ENCODE measurements around the gene S100A12.
"Not testable (repeated sequence)": the region's sequence is repeated elsewhere in the genome, so short reads cannot be mapped to it uniquely, and the experiment has no call there.

S100A12 gene

GRCh38 chr1:153349363-153350320, 25.8 kb downstream of the S100A12 start:
- no peak for DNase-seq

- no peak for DNase-seq
Observed at GRCh38 chr1:153348511-153349362, 26.7 kb downstream of the S100A12 start, which contains the start of gene PGLYRP4. Gene PGLYRP4 (minus strand): TSS chr1:153348841. CDS start chr1:153347932, 909 bp downstream.

- no peak for DNase-seq
Observed at GRCh38 chr1:153347856-153348255, 27.6 kb downstream of the S100A12 start.

GRCh38 chr1:153347049-153347448, 28.4 kb downstream of the S100A12 start:
- not testable (repeated sequence) for DNase-seq

- DNase-seq, result no peak
Observed at GRCh38 chr1:153346077-153346723, 29.2 kb downstream of the S100A12 start.

- DNase-seq, result no peak
Observed at GRCh38 chr1:153345187-153346076, 30.0 kb downstream of the S100A12 start.

- no peak for DNase-seq
Observed at GRCh38 chr1:153344718-153345025, 30.7 kb downstream of the S100A12 start.

- no peak for DNase-seq
Observed at GRCh38 chr1:153343811-153344717, 31.4 kb downstream of the S100A12 start.

- no peak for DNase-seq
Observed at GRCh38 chr1:153343040-153343681, 32.3 kb downstream of the S100A12 start.

- no peak for DNase-seq
Observed at GRCh38 chr1:153342178-153342577, 33.2 kb downstream of the S100A12 start.

GRCh38 chr1:153341431-153341934, 33.9 kb downstream of the S100A12 start:
- no peak for DNase-seq

GRCh38 chr1:153340356-153340755, 35.1 kb downstream of the S100A12 start:
- DNase-seq, result no peak

GRCh38 chr1:153339802-153340201, 35.6 kb downstream of the S100A12 start:
- no peak for DNase-seq

GRCh38 chr1:153337980-153338853, 37.2 kb downstream of the S100A12 start:
- DNase-seq, result no peak

GRCh38 chr1:153336650-153337049, 38.8 kb downstream of the S100A12 start:
- DNase-seq, result no peak

GRCh38 chr1:153333902-153334301, 41.5 kb downstream of the S100A12 start:
- no peak for DNase-seq

GRCh38 chr1:153324912-153325311, 50.5 kb downstream of the S100A12 start:
- DNase-seq, result no peak

All from NCI-H526 treated with DMSO at 0.1 percent for 48 hours (cell line).